Ramos (cell line): ENCODE results near the gene BECN2.
"Not testable (repeated sequence)": the region's sequence is repeated elsewhere in the genome, so short reads cannot be mapped to it uniquely, and the experiment has no call there.

Source experiments
- in situ Hi-C: fragments of 300-500 bp; cut with MboI; formaldehyde crosslinking; loops from one replicate; pipeline ENCODE4 v1.14.3; 2022; ENCODE audit warnings: low sequenced_read_pairs; ENCODE audit not compliant: unreplicated experiment

The BECN2 gene

DNA sequence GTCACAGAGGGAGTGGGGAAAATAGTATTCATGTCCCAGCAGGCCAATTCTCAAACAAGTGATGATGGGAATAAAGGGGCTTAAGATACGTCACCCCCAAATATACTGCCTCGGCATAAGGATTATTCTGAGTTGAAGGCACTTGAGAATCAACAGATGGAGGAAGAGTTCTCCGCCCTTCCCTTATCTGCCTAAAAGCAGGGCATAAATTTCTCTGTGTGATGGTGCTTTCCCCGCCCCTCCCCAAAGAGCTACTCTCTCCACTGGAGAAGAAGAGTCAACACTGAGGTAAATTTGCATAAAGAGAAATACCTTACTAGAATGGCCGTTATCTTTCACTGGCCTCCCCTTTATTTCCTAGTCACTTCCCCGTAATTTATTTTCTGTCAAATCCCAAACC is 18.7 kb downstream of the BECN2 start:
- in situ Hi-C loops, result no loop called here

DNA sequence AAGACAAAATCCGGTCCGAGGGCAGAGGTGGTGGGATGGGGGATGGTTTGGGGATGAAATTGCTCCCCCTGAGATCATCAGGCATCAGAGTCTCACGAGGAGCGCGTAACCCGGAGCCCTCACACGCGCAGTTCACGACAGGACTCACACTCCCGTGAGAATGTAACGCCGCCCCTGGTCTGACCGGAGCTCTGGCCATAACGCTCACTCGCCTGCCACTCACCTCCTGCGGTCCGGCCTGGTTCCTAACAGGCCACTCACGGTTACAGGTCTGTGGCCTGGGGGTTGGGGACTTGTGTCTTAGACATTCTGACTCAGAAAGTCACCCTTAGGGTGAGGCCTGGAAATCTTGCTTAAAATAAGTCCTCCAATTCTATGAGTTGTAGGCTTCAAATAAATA is 21.5 kb downstream of the BECN2 start:
- in situ Hi-C loops, result no loop called here

DNA sequence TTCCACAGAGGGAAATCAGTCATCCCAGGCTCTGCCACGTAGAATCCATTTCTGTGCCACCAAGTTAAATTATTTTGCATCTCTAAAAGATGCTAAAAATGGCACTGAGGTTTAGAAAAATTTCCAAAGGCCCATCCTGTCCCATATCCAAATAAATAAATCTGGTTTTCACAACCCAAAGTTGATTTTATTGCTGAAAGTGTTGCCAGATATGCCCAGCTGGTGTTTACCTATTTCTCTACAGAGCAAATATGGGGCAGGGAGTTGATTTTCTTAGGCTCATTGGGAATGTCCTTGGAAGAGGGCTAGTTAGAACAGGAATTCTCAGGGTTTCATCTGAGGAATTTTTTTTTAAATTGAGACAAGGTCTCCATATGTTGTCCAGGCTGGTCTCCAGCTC is 22.4 kb downstream of the BECN2 start:
- in situ Hi-C loops, result no loop called here

DNA sequence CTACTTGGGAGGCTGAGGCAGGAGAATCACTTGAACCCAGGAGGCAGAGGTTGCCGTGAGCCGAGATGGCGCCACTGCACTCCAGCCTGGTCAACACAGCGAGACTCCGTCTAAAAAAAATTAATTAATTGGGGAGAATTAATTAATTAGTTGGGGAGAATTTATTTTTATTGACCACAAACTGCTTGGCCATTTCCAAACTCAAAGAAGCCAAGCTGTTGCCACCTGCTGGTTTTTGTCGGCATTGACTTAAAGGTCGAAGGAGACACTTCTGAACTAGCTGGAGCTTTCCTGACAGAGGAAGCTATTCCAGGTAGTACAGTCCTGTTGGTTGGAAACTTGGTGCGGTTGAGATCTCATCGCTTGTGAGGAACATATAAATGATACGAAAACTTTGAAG is 28.2 kb downstream of the BECN2 start:
- in situ Hi-C loops, result no loop called here

DNA sequence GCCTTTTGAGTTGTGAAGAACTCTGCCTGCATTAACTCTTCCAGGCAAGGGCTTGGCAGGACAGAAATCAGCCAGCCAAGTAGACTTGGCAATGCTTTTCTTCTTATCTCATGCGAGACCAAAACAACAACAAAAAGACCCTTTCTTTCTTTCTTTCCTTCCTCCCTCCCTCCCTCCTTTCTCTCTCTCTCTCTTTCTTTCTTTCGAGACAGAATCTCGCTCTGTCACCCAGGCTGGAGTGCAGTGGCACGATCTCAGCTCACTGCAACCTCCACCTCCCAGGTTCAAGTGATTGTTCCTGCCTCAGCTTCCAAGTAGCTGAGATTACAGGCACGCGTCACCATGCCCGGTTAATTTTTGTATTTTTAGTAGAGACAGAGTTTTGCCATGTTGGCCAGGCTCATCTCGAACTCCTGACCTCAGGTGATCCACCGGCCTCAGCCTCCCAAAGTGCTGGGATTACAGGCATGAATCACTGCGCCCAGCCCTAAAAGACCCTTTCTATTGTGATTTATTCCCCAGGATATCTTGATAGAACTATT is 30.9 kb downstream of the BECN2 start:
- in situ Hi-C loops, result not testable (repeated sequence)

DNA sequence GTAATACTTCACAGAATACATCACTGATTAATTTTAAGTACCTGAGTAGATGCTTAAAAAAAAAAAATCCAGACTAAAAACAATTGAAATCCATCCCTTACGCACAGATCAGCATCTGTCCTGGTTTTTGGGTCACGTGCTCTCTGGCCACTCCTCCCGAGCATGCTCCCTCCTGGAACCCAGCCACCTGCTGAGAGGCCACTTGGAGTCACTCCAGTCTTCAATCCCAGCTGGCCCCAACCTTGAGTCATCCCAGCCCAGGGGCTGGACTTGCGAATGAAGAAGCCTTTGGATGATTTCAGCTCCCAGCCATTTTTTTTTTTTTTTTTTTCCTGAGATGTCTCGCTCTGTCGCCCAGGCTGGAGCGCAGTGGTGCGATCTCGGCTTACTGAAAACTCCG is 32.5 kb downstream of the BECN2 start:
- in situ Hi-C loops, result no loop called here

DNA sequence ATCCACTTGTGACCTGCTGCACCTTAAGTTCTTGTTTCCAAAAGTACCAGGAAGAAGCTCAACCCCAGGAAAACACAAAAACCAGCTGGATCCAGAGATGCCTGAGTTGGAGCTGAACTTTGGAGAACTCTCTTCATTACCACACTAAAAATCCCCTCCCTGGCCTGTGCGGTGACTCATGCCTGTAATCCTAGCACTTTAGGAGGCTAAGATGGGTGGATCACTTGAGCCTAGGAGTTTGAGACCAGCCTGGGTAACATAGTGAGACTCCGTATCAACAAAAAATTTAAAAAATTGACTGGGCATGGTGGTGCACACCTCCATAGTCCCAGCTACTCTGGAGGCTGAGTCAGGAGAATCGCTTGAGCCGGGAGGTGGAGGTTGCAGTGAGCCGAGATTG is 35.2 kb downstream of the BECN2 start:
- in situ Hi-C loops, result no loop called here

DNA sequence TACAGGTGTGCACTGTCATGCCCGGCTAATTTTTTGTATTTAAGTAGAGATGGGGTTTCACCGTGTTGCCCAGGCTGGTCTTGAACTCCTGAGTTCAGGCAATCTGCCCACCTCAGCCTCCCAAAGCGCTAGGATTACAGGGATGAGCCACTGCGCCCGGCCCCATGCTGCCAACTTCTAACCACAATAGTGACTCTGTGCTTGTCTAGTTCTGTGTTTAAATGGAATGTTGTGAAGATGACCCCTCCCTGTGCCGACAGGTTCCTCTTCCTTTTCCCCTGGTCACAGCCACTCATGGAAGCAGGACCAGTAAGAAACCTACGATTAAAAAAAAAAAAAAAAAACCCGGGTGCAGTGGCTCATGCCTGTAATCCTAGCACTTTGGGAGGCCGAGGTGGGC is 36.6 kb downstream of the BECN2 start:
- in situ Hi-C loops, result no loop called here

DNA sequence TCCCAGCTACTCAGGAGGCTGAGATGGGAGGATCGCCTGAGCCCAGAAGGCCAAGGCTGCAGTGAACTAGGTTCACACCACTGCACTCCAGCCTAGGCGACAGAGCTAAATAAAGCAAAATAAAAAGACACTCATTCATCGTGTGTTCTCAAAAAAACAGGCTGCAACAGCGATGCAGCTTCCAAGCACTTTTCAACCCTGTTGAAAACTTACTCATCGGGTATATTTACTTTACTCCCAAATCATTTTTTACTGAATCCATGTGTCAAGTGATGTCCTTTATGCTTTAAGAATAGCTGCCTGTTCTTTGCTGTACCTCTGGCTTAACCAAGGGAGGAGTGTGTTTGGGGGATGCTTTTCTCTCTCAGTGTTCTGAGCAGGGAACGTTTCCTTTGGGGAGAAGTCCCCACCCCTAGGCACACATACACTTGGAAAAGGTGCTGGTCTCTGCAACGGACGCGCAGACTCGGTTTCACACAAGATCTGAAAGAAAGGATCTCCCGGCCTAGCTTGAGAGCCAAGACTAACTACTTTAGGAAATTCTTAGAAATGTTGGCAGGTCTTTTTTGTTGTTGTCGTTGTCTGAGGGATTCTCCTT is 39.9 kb downstream of the BECN2 start:
- in situ Hi-C loops, result no loop called here

DNA sequence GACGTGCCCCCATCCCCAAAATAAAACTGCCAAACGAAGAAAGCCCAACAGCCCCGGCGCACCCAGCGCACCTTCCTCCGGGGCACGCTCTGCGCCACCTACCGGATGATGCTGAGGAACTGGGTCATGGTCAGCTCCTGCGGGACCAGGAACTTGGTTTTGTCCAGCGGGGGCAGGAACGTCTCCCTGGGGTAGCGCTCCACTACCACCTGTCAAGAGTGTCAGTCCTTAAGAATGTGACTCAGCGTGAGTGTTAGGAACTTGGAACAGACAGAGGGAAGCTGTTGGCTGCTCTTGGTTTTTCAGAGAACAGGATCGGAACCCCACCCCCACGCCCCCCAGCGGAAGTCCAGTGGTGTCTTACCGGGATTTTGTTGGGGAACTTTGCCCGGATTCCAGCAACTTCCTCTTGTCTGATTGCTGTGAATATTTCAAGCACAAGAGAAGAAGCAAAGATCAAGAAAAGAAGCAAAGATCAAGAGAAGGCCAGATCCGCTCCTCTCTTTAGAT is 40.9 kb downstream of the BECN2 start:
- in situ Hi-C loops, result no loop called here

DNA sequence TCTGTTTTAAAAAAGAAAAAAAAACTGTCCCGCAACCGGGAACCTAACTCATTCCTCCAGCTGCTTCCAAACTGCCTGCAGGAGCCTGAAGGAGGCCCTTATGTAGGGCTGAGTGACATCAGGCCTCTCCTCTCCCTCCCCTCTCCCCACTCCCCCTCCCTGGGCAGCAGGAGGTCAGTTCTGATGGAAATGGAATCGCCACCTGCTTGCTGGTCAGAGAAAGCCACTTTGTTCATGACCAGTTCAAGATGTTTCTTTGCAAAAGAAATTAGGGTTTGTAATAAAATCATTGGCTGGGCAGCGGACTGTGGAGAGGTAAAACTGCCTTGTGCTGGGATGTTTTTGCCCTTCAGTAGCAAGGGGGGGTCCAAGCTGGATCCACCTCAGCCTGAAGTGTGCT is 41.5 kb downstream of the BECN2 start, which contains the start of gene MAP1LC3C:
MAP1LC3C (minus strand) TSS at position 73 of the 400 bp plus-strand sequence. CDS start 90 bp downstream, outside the sequence.
- in situ Hi-C loops, result no loop called here

DNA sequence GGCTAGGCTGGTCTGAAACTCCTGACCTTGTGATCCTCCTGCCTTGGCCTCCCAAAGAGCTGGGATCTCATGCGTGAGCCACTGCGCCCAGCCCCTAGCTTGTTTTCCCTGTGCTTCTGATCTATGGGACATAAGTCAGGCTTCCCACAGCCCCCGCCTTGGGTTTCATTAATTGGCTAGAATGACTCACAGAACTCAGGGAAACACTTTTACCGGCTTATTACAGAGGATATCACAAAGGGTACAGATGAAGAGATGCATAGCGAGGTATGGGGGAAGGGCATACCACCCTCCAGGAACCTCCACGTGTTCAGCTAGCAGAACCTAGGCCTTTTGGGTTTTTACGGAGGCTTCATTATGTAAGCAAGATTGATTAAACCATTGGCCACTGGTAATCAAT is 42.9 kb downstream of the BECN2 start:
- in situ Hi-C loops, result no loop called here

DNA sequence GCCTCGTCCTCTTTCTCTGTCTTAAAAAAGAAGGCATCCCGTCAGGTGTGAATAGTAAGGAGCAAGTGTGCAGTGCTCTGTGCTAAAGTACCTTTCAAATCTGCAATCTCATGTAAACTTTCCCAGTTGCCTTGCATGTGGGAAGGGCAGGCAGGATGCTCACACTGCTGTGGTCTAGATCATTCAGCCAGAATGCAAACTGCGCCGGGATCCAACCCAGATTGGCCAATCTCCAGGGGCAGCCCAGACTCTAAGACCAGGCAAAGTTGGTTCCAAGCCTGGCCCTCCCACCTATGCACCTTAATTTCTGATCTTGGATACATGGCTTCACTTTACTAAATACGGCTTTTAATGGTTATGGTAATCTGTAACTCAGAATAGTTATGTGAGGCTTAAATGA is 44.5 kb downstream of the BECN2 start:
- in situ Hi-C loops, result no loop called here

DNA sequence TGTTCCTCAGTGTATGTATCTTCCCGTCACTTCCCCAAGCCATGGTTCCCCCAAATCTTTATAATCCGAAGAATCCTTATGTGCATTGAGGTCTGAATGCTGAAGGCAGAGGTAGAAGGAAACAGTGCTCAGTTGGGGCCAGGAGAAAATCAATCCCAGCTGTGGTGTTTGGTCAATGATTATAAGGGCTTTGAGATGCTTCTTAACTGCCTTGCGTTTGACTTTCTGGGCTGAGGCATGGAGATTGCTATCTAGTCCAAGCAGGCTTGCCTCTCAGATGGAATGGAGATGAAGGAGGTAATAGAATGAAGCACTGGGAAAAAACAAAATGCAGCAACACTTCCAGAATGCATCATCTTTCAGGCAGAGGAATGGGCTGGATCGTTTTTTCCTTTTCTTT is 44.9 kb downstream of the BECN2 start:
- in situ Hi-C loops, result no loop called here

DNA sequence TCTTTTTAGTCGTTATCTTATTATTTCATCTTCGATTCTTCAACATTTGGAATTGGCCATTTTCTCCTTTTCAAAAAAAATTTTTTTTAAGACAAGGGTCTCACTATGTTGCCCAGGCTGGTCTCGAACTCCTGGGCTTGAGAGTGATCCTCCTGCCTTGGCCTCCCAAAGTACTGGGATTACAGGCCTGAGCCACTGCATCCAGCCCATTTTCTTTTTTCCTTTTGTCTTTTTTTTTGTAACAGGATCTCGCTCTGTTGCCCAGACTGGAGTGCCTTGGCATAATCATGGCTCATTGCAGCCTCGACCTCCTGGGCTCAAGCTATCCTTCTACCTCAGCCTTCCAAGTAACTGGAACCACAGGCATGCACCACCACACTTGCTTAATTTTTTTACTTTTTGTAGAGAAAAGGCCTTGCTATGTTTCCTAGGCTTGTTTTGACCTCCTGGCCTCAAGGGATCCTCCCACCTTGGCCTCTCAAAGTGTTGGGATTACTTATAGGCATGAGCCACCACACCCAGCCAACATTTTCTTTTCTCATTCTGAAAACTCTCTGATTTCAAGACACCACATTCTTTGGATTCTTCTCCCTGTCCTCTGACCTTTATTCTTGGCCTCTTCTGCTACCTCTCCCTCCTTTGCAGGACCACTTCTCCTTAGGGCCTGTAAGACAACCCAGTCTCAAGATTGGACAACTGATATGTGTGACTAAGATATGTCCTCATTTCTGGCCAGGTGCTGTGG is 47.4 kb downstream of the BECN2 start:
- in situ Hi-C loops, result no loop called here

DNA sequence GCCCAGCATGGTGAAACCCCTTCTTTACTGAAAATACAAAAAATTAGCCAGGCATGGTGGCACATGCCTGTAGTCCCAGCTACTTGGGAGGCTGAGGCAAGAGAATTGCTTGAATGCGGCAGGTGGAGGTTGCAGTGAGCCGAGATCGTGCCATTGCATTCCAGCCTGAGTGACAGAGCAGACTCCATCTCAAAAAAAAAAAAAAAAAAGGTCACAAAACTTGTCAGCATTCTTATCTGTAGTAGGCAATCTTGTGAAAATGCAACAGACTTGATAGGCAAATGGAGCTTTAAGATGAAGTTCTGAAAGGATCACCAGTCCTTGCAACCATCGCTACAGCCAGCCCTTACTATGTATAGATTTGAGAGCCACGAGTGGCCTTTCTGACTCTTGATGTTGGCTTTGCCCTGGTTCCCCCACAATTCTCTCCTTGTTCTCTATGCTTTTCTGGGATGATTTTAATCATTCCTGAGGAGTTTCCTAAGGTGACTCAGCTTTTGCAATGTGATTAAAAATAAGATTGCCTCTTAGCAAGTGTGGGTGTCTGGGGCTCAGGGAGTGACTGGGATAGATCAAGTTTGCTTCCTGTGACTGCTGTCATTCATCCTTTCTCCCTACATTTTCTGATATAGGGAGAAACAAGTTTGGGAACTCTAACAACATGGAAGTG is 48.4 kb downstream of the BECN2 start:
- in situ Hi-C loops, result no loop called here

DNA sequence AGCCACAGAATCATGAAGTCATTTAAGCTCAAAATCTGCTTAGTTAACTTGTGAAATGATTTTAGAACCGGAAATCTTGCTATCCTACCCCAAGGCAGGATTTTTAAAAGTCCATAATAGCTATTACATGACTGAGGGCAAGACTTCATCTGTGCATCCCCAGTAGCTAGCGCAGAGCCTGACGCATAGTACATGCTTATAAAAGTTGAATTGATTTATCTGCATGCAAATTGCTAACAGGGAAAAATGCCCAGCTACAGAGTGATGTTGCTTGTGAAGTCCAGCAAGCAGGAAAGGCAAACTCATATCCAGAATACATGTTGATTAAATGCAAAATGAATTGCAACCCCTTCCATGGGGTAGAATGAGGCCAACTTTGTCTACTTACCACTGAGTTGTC is 49.4 kb downstream of the BECN2 start:
- in situ Hi-C loops, result no loop called here
